OCI-LY7 (cell line): ENCODE data around the gene OR2C1. TPM values are rescaled to one million over a fixed set of nuclear protein-coding genes. Genes with fewer than 3 reads are reported as not detected.

Experiments used
- BruUV-seq: library from RNA; stranded (reverse); fragments of 400-500 nt; replicated peaks from 2 replicates; lab custom pipeline; 2021; lab: Mats Ljungman, UMichigan
- CTCF ChIA-PET: fragments of 300-600 bp; sonication (Branson Sonifier 250); formaldehyde crosslinking; loops from one replicate; lab custom pipeline; 2022; ENCODE audit warnings: antibody characterized with exemption; ENCODE audit not compliant: unreplicated experiment; lab: Charles Lee
- POLR2A ChIA-PET: fragments of 300-600 bp; sonication (Branson Sonifier 250); formaldehyde crosslinking; loops from one replicate; lab custom pipeline; 2022; ENCODE audit warnings: antibody characterized with exemption; lab: Charles Lee
- DNase-seq: peaks from one replicate; pipeline ENCODE4 v3.0.0-alpha.2; 2015; ENCODE audit warnings: low spot score
- H2AFZ ChIP-seq: fragments of 200-600 bp; sonication (generic), shearing (Covaris generic); 2 replicates; pipeline ENCODE4 v1.6.1; 2014; ENCODE audit warnings: mild to moderate bottlenecking, antibody characterized with exemption, low read length, moderate library complexity
- H3K27ac ChIP-seq: fragments of 200-600 bp; sonication (generic); 2 replicates; pipeline ENCODE4 v1.5.1; 2014; ENCODE audit warnings: mixed run types, low read depth, mild to moderate bottlenecking, moderate library complexity, low read length, inconsistent platforms; ENCODE audit not compliant: poor library complexity, severe bottlenecking
- H3K36me3 ChIP-seq: fragments of 200-600 bp; sonication (generic); 2 replicates; pipeline ENCODE4 v1.6.1; 2014; ENCODE audit warnings: mild to moderate bottlenecking, antibody characterized with exemption, low read length, moderate library complexity, mixed read lengths; ENCODE audit not compliant: insufficient read depth
- H3K4me1 ChIP-seq: fragments of 200-600 bp; sonication (generic); 2 replicates; pipeline ENCODE4 v1.5.1; 2014; ENCODE audit warnings: mild to moderate bottlenecking, low read length; ENCODE audit not compliant: insufficient read depth, poor library complexity, severe bottlenecking
- H3K4me2 ChIP-seq: fragments of 200-600 bp; sonication (generic); 2 replicates; pipeline ENCODE4 v1.6.1; 2014; ENCODE audit warnings: mild to moderate bottlenecking, low read length
- H3K4me3 ChIP-seq: fragments of 200-600 bp; sonication (generic); 2 replicates; pipeline ENCODE4 v1.5.1; 2014; ENCODE audit warnings: mild to moderate bottlenecking, low read depth, low read length; ENCODE audit not compliant: poor library complexity, severe bottlenecking
- H3K79me2 ChIP-seq: fragments of 200-600 bp; sonication (generic); 2 replicates; pipeline ENCODE4 v1.6.1; 2016; ENCODE audit warnings: low read depth, mild to moderate bottlenecking, low read length, moderate library complexity, mixed read lengths; ENCODE audit not compliant: insufficient read depth
- H3K9me2 ChIP-seq: fragments of 200-600 bp; sonication (generic); 2 replicates; pipeline ENCODE4 v1.6.1; 2016; ENCODE audit warnings: mild to moderate bottlenecking, low read length, mixed read lengths; ENCODE audit not compliant: insufficient read depth
- H3K9me3 ChIP-seq: fragments of 200-600 bp; sonication (generic); 2 replicates; pipeline ENCODE4 v1.6.1; 2014; ENCODE audit warnings: mild to moderate bottlenecking, mixed run types, low read length, mixed read lengths
- H4K20me1 ChIP-seq: fragments of 200-600 bp; sonication (generic); 2 replicates; pipeline ENCODE4 v1.6.1; 2014; ENCODE audit warnings: mild to moderate bottlenecking, antibody characterized with exemption, low read length, moderate library complexity, mixed read lengths; ENCODE audit not compliant: insufficient read depth
- CTCF ChIP-seq: fragments of 200-600 bp; sonication (generic); conservative IDR thresholded peaks from 2 replicates; pipeline ENCODE4 v1.5.1; 2014; ENCODE audit warnings: mild to moderate bottlenecking, antibody characterized with exemption, low read length, moderate library complexity, mixed read lengths
- EZH2phosphoT487 ChIP-seq: fragments of 200-600 bp; sonication (generic); IDR thresholded peaks from 2 replicates; pipeline ENCODE4 v1.6.1; 2018; ENCODE audit warnings: low read depth, borderline replicate concordance, mild to moderate bottlenecking, mixed run types, antibody characterized with exemption, low read length, moderate library complexity, mixed read lengths
- intact Hi-C: fragments of 100-400 bp; cut with micrococcal nuclease; formaldehyde crosslinking; loops from one replicate; pipeline ENCODE4 v1.10.0; 2022; ENCODE audit not compliant: unreplicated experiment
- total RNA-seq, 2 experiments: library from RNA; depleted of rRNA in 1 of 2; stranded (reverse); fragments of >200 nt in 1 of 2; shearing (Covaris generic) in 1 of 2; gene quantifications; 2 replicates each; pipeline ENCODE4 v1.2.3, GENCODE V29; 2014 to 2022

The OR2C1 gene
- total RNA-seq, 2 experiments from 2014 or later = 0.09 TPM; not detected in 1

- 0 out of 2 replicates have a peak, but pooled peaks cover 6% of the 10 kb centered on the region for H3K79me2 ChIP-seq
- H3K4me1 ChIP-seq = peaks cover 8% of the 10 kb centered on the region
- no TSS peak for BruUV-seq
- H3K4me3 ChIP-seq = no peak overlapping the region
- no peak overlapping the region for H2AFZ ChIP-seq
- CTCF ChIA-PET = no interaction called here
- H4K20me1 ChIP-seq = no peaks in the 10 kb centered on the region
- H3K4me2 ChIP-seq = no peak overlapping the region
- H3K9me2 ChIP-seq = no peaks in the 10 kb centered on the region
- H3K9me3 ChIP-seq = no peaks in the 10 kb centered on the region
- POLR2A ChIA-PET = interaction anchor here (0.7 kb wide), 1 partner anchor 12 kb away, joined by 4 read pairs; no protein-coding TSS in a partner anchor
- TF ChIP-seq CTCF (no peak), EZH2phosphoT487 (no peak)
- intact Hi-C loops = no loop called here
- H3K36me3 ChIP-seq = peaks cover 76% of the 10 kb centered on the region
- no peak for DNase-seq
- no peak overlapping the region for H3K27ac ChIP-seq
Measured at GRCh38 chr16:3388325-3388724, 32.6 kb downstream of the OR2C1 start.

- TF ChIP-seq CTCF = no peak
- no peak for TF ChIP-seq EZH2phosphoT487
- Histone ChIP-seq H3K36me3 (peaks cover 75% of the 10 kb centered on the region), H3K9me2 (no peaks in the 10 kb centered on the region), H3K4me1 (peaks cover 8% of the 10 kb centered on the region), H4K20me1 (no peaks in the 10 kb centered on the region), H3K4me3 (no peak overlapping the region), H3K79me2 (0 out of 2 replicates have a peak, but pooled peaks cover 6% of the 10 kb centered on the region), H3K4me2 (no peak overlapping the region), H3K27ac (no peak overlapping the region), H2AFZ (no peak overlapping the region), H3K9me3 (no peaks in the 10 kb centered on the region)
- DNase-seq = peak; percentile 27
- BruUV-seq = no TSS peak
- intact Hi-C loops = no loop called here
- ChIA-PET POLR2A (no interaction called here), CTCF (no interaction called here)
Measured at GRCh38 chr16:3389663-3390338, 34.1 kb downstream of the OR2C1 start.

GRCh38 chr16:3400446-3400778 is 44.7 kb downstream of the OR2C1 start:
- no peak for TF ChIP-seq CTCF
- TF ChIP-seq EZH2phosphoT487 = no peak
- POLR2A ChIA-PET = interaction anchor here (0.9 to 1.2 kb wide), 4 partner anchors 9 to 133 kb away, joined by 3 to 4 read pairs (median 3); no protein-coding TSS in a partner anchor
- H3K4me1 ChIP-seq = peaks cover 36% of the 10 kb centered on the region
- H3K36me3 ChIP-seq = peaks cover 59% of the 10 kb centered on the region
- H3K27ac ChIP-seq = peak overlapping the region; percentile 31
- BruUV-seq = TSS peak; percentile 82
- CTCF ChIA-PET = no interaction called here
- peak overlapping the region; percentile 76 for H3K4me2 ChIP-seq
- H4K20me1 ChIP-seq = no peaks in the 10 kb centered on the region
- H3K79me2 ChIP-seq = peaks cover 56% of the 10 kb centered on the region
- no peaks in the 10 kb centered on the region for H3K9me3 ChIP-seq
- DNase-seq = no peak
- H3K4me3 ChIP-seq = peak overlapping the region; percentile 76
- H2AFZ ChIP-seq = peak overlapping the region; percentile 51
- intact Hi-C loops = loop anchor here (1.0 to 5.0 kb wide), 4 partner anchors 52 to 118 kb away; partner anchors contain the start of gene CLUAP1
- H3K9me2 ChIP-seq = no peaks in the 10 kb centered on the region
